ENCODE results near the gene BBC3.
"Not testable (repeated sequence)": the region's sequence is repeated elsewhere in the genome, so short reads cannot be mapped to it uniquely, and the experiment has no call there.

BBC3 gene

GRCh38 chr19:47230921-47231214 is at the start of gene BBC3:
BBC3 (minus strand) TSS chr19:47231199; CDS start chr19:47228431, 2,768 bp downstream.
- DNase-seq, result no peak

- DNase-seq, result no peak
These were observed 49.3 kb upstream of the BBC3 start for GRCh38 chr19:47280183-47280797.

GRCh38 chr19:47276513-47276912 is 45.5 kb upstream of the BBC3 start:
- DNase-seq, result not testable (repeated sequence)

- DNase-seq, result no peak
These were observed 44.9 kb upstream of the BBC3 start for GRCh38 chr19:47275791-47276461.

GRCh38 chr19:47274891-47275761 is 44.1 kb upstream of the BBC3 start:
- no peak for DNase-seq

- DNase-seq, result peak; percentile 87
These were observed 43.3 kb upstream of the BBC3 start, which contains the start of gene INAFM1 for GRCh38 chr19:47274071-47274890. INAFM1 (plus strand) TSS chr19:47274885; CDS start chr19:47274920, 35 bp downstream.

- peak; percentile 85 for DNase-seq
These were observed 42.5 kb upstream of the BBC3 start for GRCh38 chr19:47273313-47274070.

- no peak for DNase-seq
These were observed 41.7 kb upstream of the BBC3 start for GRCh38 chr19:47272448-47273312.

GRCh38 chr19:47271949-47272348 is 41.0 kb upstream of the BBC3 start:
- no peak for DNase-seq

- no peak for DNase-seq
These were observed 39.4 kb upstream of the BBC3 start for GRCh38 chr19:47270408-47270807.

- no peak for DNase-seq
These were observed 38.6 kb upstream of the BBC3 start for GRCh38 chr19:47269596-47269995.

GRCh38 chr19:47268028-47268427 is 37.0 kb upstream of the BBC3 start:
- DNase-seq, result no peak

GRCh38 chr19:47267350-47267759 is 36.4 kb upstream of the BBC3 start:
- no peak for DNase-seq

- DNase-seq, result no peak
These were observed 35.5 kb upstream of the BBC3 start for GRCh38 chr19:47266401-47266941.

- no peak for DNase-seq
These were observed 33.6 kb upstream of the BBC3 start for GRCh38 chr19:47264629-47265028.

GRCh38 chr19:47261946-47262793 is 31.2 kb upstream of the BBC3 start:
- not testable (repeated sequence) for DNase-seq

- no peak for DNase-seq
These were observed 29.5 kb upstream of the BBC3 start for GRCh38 chr19:47260476-47260875.

GRCh38 chr19:47258895-47259555 is 28.0 kb upstream of the BBC3 start:
- no peak for DNase-seq

GRCh38 chr19:47258434-47258833 is 27.4 kb upstream of the BBC3 start:
- DNase-seq, result no peak
